PFSK-1 (cell line): ENCODE data around the gene CSE1L. TPM values are rescaled to one million over a fixed set of nuclear protein-coding genes. Genes with fewer than 3 reads are reported as not detected.

Source experiments
- FOXP2 ChIP-seq: optimal IDR thresholded peaks from 2 replicates; pipeline ENCODE3; 2011; ENCODE audit warnings: borderline replicate concordance, control low read depth, inconsistent platforms; ENCODE audit not compliant: insufficient read depth; ENCODE audit errors: extremely low read length, extremely low read depth
- POLR2AphosphoS5 ChIP-seq: IDR thresholded peaks from 2 replicates; pipeline ENCODE4 v1.6.1; 2012; ENCODE audit warnings: low read depth, mild to moderate bottlenecking, control low read depth, low read length, moderate library complexity
- REST ChIP-seq, 2 experiments: IDR thresholded peaks; 2 replicates each; pipeline versions ENCODE4 v1.6.1 to v1.8.0; 2011 to 2012; ENCODE audit warnings: low read depth in 2 of 2, low read length in 2 of 2, control low read depth in 1 of 2, inconsistent platforms in 1 of 2, mild to moderate bottlenecking in 1 of 2, moderate library complexity in 1 of 2; ENCODE audit not compliant: insufficient read depth in 1 of 2
- SIN3A ChIP-seq: IDR thresholded peaks from 2 replicates; pipeline ENCODE4 v1.6.1; 2012; ENCODE audit warnings: mild to moderate bottlenecking, low read length, moderate library complexity, borderline replicate concordance; ENCODE audit not compliant: insufficient read depth
- TAF1 ChIP-seq: IDR thresholded peaks from 2 replicates; pipeline ENCODE4 v1.6.1; 2012; ENCODE audit warnings: low read length, control low read depth, borderline replicate concordance; ENCODE audit not compliant: insufficient read depth
- polyA plus RNA-seq: library from polyadenylated mRNA; unstranded; fragments of >200 nt; gene quantifications from one replicate; pipeline ENCODE4 v1.2.1, GENCODE V29; 2012; ENCODE audit warnings: low read depth, missing spikeins; ENCODE audit not compliant: insufficient read length

Gene CSE1L
- 48.3 TPM for polyA plus RNA-seq

- TF ChIP-seq FOXP2 (no peak), POLR2AphosphoS5 (peak; percentile 97), REST (IDR thresholded peaks at IDR 0.05; ENCODE audit: insufficient read depth in 1 of 2, low read depth in 2 of 2, low read length in 2 of 2) (0 out of 4 replicates have a peak, but pooled peaks of 1 of the 2 experiments have one; percentile 12), TAF1 (peak; percentile 80), SIN3A (no peak)
These were observed at the start of gene CSE1L for GRCh38 chr20:49046087-49046900. Gene CSE1L (plus strand): TSS chr20:49046312. CDS start chr20:49058464, 12,152 bp downstream.

GRCh38 chr20:48999890-49000870 is 45.9 kb upstream of the CSE1L start:
- TF ChIP-seq FOXP2: no peak

GRCh38 chr20:49001741-49002140 is 44.4 kb upstream of the CSE1L start:
- no peak for TF ChIP-seq REST (IDR thresholded peaks at IDR 0.05; ENCODE audit: insufficient read depth in 1 of 2, low read depth in 2 of 2, low read length in 2 of 2)
- no peak for TF ChIP-seq FOXP2
- TF ChIP-seq POLR2AphosphoS5: no peak
- TF ChIP-seq SIN3A: no peak
- TF ChIP-seq TAF1: no peak

- TF ChIP-seq SIN3A (no peak), FOXP2 (no peak), POLR2AphosphoS5 (no peak), REST (IDR thresholded peaks at IDR 0.05; ENCODE audit: insufficient read depth in 1 of 2, low read depth in 2 of 2, low read length in 2 of 2) (no peak), TAF1 (no peak)
These were observed 39.6 kb upstream of the CSE1L start for GRCh38 chr20:49006446-49006980.

- TF ChIP-seq TAF1 (no peak), POLR2AphosphoS5 (no peak), FOXP2 (no peak), SIN3A (no peak), REST (IDR thresholded peaks at IDR 0.05; ENCODE audit: insufficient read depth in 1 of 2, low read depth in 2 of 2, low read length in 2 of 2) (no peak)
These were observed 36.0 kb upstream of the CSE1L start for GRCh38 chr20:49009899-49010631.
